ENCODE measurements around the gene PECR.
A peak's percentile ranks its signal among the peaks of the same experiment; 100 is the strongest.

The PECR gene

GRCh38 chr2:216081487-216082116 lies at the start of gene PECR, which contains the start of gene TMEM169:
TSS of gene PECR (minus strand) at chr2:216081809. CDS start at chr2:216081741, 68 bp downstream.
TSS of gene TMEM169 (plus strand) at chr2:216081919. CDS start at chr2:216095964, 14,045 bp downstream.
- no peak for TF ChIP-seq CTCF (IDR thresholded peaks at IDR 0.05; ENCODE audit: low read length, missing control alignments)
- peak; percentile 47 for DNase-seq (ENCODE audit: low read depth)
- H3K4me3 ChIP-seq (replicated peaks; ENCODE audit: low read depth, low read length) = peak within 1 kb of the TSS; percentile 68

GRCh38 chr2:216130346-216130971 lies 48.9 kb upstream of the PECR start:
- DNase-seq (ENCODE audit: low read depth) = peak; percentile 39
- TF ChIP-seq CTCF (IDR thresholded peaks at IDR 0.05; ENCODE audit: low read length, missing control alignments) = no peak
- H3K4me3 ChIP-seq (replicated peaks; ENCODE audit: low read depth, low read length) = no peak overlapping the region

GRCh38 chr2:216126943-216127342 lies 45.3 kb upstream of the PECR start:
- TF ChIP-seq CTCF (IDR thresholded peaks at IDR 0.05; ENCODE audit: low read length, missing control alignments) = no peak
- no peak overlapping the region for H3K4me3 ChIP-seq (replicated peaks; ENCODE audit: low read depth, low read length)
- no peak for DNase-seq (ENCODE audit: low read depth)

GRCh38 chr2:216121255-216121654 lies 39.6 kb upstream of the PECR start:
- no peak for DNase-seq (ENCODE audit: low read depth)
- TF ChIP-seq CTCF (IDR thresholded peaks at IDR 0.05; ENCODE audit: low read length, missing control alignments) = no peak
- H3K4me3 ChIP-seq (replicated peaks; ENCODE audit: low read depth, low read length) = no peak overlapping the region

- H3K4me3 ChIP-seq (replicated peaks; ENCODE audit: low read depth, low read length) = no peak overlapping the region
- no peak for TF ChIP-seq CTCF (IDR thresholded peaks at IDR 0.05; ENCODE audit: low read length, missing control alignments)
- no peak for DNase-seq (ENCODE audit: low read depth)
Measured at GRCh38 chr2:216119986-216120385, 38.4 kb upstream of the PECR start.

GRCh38 chr2:216119146-216119545 lies 37.5 kb upstream of the PECR start:
- DNase-seq (ENCODE audit: low read depth) = no peak
- no peak overlapping the region for H3K4me3 ChIP-seq (replicated peaks; ENCODE audit: low read depth, low read length)
- no peak for TF ChIP-seq CTCF (IDR thresholded peaks at IDR 0.05; ENCODE audit: low read length, missing control alignments)

- no peak for DNase-seq (ENCODE audit: low read depth)
- TF ChIP-seq CTCF (IDR thresholded peaks at IDR 0.05; ENCODE audit: low read length, missing control alignments) = no peak
- no peak overlapping the region for H3K4me3 ChIP-seq (replicated peaks; ENCODE audit: low read depth, low read length)
Measured at GRCh38 chr2:216118474-216118873, 36.9 kb upstream of the PECR start.

Measured in fibroblast of pulmonary artery (primary cell).